Measurements from ENCODE around the gene HMCN2. TPM values are rescaled to one million over a fixed set of nuclear protein-coding genes. Genes with fewer than 3 reads are reported as not detected.

Gene HMCN2
- total RNA-seq, 1 donor from 2014 or later: not detected

- TF ChIP-seq CTCF (IDR thresholded peaks at IDR 0.05; ENCODE audit: insufficient read depth, low read length, poor library complexity, severe bottlenecking): peak; percentile 9
- DNase-seq (ENCODE audit: low read depth): no peak
- H3K36me3 ChIP-seq (ENCODE audit: control insufficient read depth, insufficient read depth, low read length): no peaks in the 10 kb centered on the region
- H3K4me3 ChIP-seq (ENCODE audit: low read depth, low read length): no peak overlapping the region
- peaks cover 56% of the 10 kb centered on the region for H3K27me3 ChIP-seq (ENCODE audit: control insufficient read depth, insufficient read depth, low read length)
Measured at GRCh38 chr9:130320723-130321481, 55.3 kb downstream of the HMCN2 start.

- no peak for TF ChIP-seq CTCF (IDR thresholded peaks at IDR 0.05; ENCODE audit: insufficient read depth, low read length, poor library complexity, severe bottlenecking)
- Histone ChIP-seq H3K36me3 (ENCODE audit: control insufficient read depth, insufficient read depth, low read length) (no peaks in the 10 kb centered on the region), H3K4me3 (ENCODE audit: low read depth, low read length) (no peak overlapping the region), H3K27me3 (ENCODE audit: control insufficient read depth, insufficient read depth, low read length) (peaks cover 58% of the 10 kb centered on the region)
- no peak for DNase-seq (ENCODE audit: low read depth)
Measured at GRCh38 chr9:130321539-130321938, 56.0 kb downstream of the HMCN2 start.

- no peaks in the 10 kb centered on the region for H3K36me3 ChIP-seq (ENCODE audit: control insufficient read depth, insufficient read depth, low read length)
- H3K27me3 ChIP-seq (ENCODE audit: control insufficient read depth, insufficient read depth, low read length): peaks cover 56% of the 10 kb centered on the region
- no peak for TF ChIP-seq CTCF (IDR thresholded peaks at IDR 0.05; ENCODE audit: insufficient read depth, low read length, poor library complexity, severe bottlenecking)
- H3K4me3 ChIP-seq (ENCODE audit: low read depth, low read length): no peak overlapping the region
- DNase-seq (ENCODE audit: low read depth): no peak
Measured at GRCh38 chr9:130323051-130323745, 57.6 kb downstream of the HMCN2 start.

GRCh38 chr9:130325921-130326320 is 60.4 kb downstream of the HMCN2 start:
- Histone ChIP-seq H3K27me3 (ENCODE audit: control insufficient read depth, insufficient read depth, low read length) (peaks cover 38% of the 10 kb centered on the region), H3K36me3 (ENCODE audit: control insufficient read depth, insufficient read depth, low read length) (no peaks in the 10 kb centered on the region), H3K4me3 (ENCODE audit: low read depth, low read length) (no peak overlapping the region)
- DNase-seq (ENCODE audit: low read depth): no peak
- no peak for TF ChIP-seq CTCF (IDR thresholded peaks at IDR 0.05; ENCODE audit: insufficient read depth, low read length, poor library complexity, severe bottlenecking)

GRCh38 chr9:130327070-130327780 is 61.7 kb downstream of the HMCN2 start:
- Histone ChIP-seq H3K27me3 (ENCODE audit: control insufficient read depth, insufficient read depth, low read length) (peaks cover 33% of the 10 kb centered on the region), H3K4me3 (ENCODE audit: low read depth, low read length) (no peak overlapping the region), H3K36me3 (ENCODE audit: control insufficient read depth, insufficient read depth, low read length) (no peaks in the 10 kb centered on the region)
- DNase-seq (ENCODE audit: low read depth): no peak
- peak; percentile 30 for TF ChIP-seq CTCF (IDR thresholded peaks at IDR 0.05; ENCODE audit: insufficient read depth, low read length, poor library complexity, severe bottlenecking)

Measured in kidney epithelial cell (primary cell).